ENCODE results near the gene CPNE6.

GRCh38 chr14:24086193-24086955, 15.0 kb downstream of the CPNE6 start:
- TF ChIP-seq CTCF (IDR thresholded peaks at IDR 0.05) = no peak
- no peak for TF ChIP-seq EZH2 (IDR thresholded peaks at IDR 0.05; ENCODE audit: borderline replicate concordance, insufficient read depth, low read depth, low read length, poor library complexity, severe bottlenecking)

All from B cell (primary cell).